Measurements from ENCODE around the gene KAZN.

Gene KAZN

DNA sequence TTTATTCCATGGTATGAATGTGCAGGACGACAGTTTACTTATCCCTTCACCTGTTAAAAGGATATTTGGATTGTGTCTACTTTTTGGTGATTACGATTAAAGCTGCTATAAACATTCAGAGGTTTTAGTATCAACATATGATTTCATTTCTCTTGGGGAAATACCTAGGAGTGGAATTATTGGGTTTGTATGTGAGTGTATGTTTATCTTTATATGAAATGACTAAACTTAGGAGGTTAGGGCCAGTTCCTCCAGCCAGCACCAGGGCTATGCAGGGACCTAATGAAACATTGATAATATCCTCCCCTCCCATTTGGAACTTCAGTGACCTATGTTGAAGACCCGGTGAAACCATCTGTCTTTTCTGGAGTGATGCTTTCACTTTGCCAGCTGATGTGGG lies 568.9 kb downstream of the KAZN start:
- no peaks in the 10 kb centered on the region for H3K4me1 ChIP-seq (ENCODE audit: control insufficient read depth, insufficient read depth, low read length)
- no peak overlapping the region for H3K4me3 ChIP-seq (ENCODE audit: low read depth, low read length)
- no peaks in the 10 kb centered on the region for H3K36me3 ChIP-seq (ENCODE audit: control insufficient read depth in 2 of 2, insufficient read depth in 1 of 2, low read length in 2 of 2)
- ChIA-PET POLR2A (no interaction called here), CTCF (interaction anchor here (0.6 kb wide), 1 partner anchor 33 kb away, joined by 3 read pairs; no protein-coding TSS in a partner anchor)
- TF ChIP-seq ZNF394 (tag by site-specific recombination; IDR thresholded peaks at IDR 0.05; ENCODE audit: borderline replicate concordance) = no peak
- TF ChIP-seq ZFHX2 (tag by site-specific recombination; conservative IDR thresholded peaks at IDR 0.05) = no peak
- TF ChIP-seq ZNF248 (tag by site-specific recombination; IDR thresholded peaks at IDR 0.05) = no peak
- no peak for TF ChIP-seq ZSCAN23 (tag by site-specific recombination; IDR thresholded peaks at IDR 0.05)
- TF ChIP-seq, protein P1, sequence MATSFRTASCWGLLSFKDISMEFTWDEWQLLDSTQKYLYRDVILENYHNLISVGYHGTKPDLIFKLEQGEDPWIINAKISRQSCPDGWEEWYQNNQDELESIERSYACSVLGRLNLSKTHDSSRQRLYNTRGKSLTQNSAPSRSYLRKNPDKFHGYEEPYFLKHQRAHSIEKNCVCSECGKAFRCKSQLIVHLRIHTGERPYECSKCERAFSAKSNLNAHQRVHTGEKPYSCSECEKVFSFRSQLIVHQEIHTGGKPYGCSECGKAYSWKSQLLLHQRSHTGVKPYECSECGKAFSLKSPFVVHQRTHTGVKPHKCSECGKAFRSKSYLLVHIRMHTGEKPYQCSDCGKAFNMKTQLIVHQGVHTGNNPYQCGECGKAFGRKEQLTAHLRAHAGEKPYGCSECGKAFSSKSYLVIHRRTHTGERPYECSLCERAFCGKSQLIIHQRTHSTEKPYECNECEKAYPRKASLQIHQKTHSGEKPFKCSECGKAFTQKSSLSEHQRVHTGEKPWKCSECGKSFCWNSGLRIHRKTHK (tag by site-specific recombination; IDR thresholded peaks at IDR 0.05) = no peak
- TF ChIP-seq ZSCAN18 (tag by site-specific recombination; IDR thresholded peaks at IDR 0.05) = no peak
- no peak for TF ChIP-seq ZNF645 (tag by site-specific recombination; IDR thresholded peaks at IDR 0.05)
- TF ChIP-seq YY1 (tag by site-specific recombination; IDR thresholded peaks at IDR 0.05) = no peak
- TF ChIP-seq ZNF521 (tag by site-specific recombination; IDR thresholded peaks at IDR 0.05) = no peak
- TF ChIP-seq ZNF558 (tag by site-specific recombination; IDR thresholded peaks at IDR 0.05) = no peak
- TF ChIP-seq ZNF777 (tag by site-specific recombination; IDR thresholded peaks at IDR 0.05; ENCODE audit: borderline replicate concordance) = no peak
- TF ChIP-seq PRDM4 (tag by site-specific recombination; IDR thresholded peaks at IDR 0.05) = no peak
- no peaks in the 10 kb centered on the region for H3K9me3 ChIP-seq (ENCODE audit: control insufficient read depth, insufficient read depth, low read depth, low read length)
- H3K27ac ChIP-seq (ENCODE audit: extremely low read depth, low read depth, low read length) = no peak overlapping the region

Measured in HEK293 (cell line).